HepG2 (cell line): Measurements from ENCODE around the gene RGS14. TPM values are rescaled to one million over a fixed set of nuclear protein-coding genes. Genes with fewer than 3 reads are reported as not detected.
A peak's percentile ranks its signal among the peaks of the same experiment; 100 is the strongest.

Source experiments
- CHD2 ChIP-seq: IDR thresholded peaks from 2 replicates; pipeline ENCODE4 v1.6.1; 2011; ENCODE audit warnings: low read depth, low read length, improper control_type of control experiment
- CREB1 ChIP-seq, 2 experiments: fragments of 450-650 bp in 1 of 2; IDR thresholded peaks; 2 replicates each; pipeline ENCODE4 v1.6.1; 2016 to 2017; ENCODE audit warnings: control low read depth in 1 of 2, mild to moderate bottlenecking in 1 of 2, missing compliant biosample characterization in 1 of 2, missing genetic modification characterization in 1 of 2
- E2F1 ChIP-seq: sonication (generic); formaldehyde crosslinking; IDR thresholded peaks from 2 replicates; pipeline ENCODE4 v1.5.0; 2020; ENCODE audit warnings: missing genetic modification reagents
- HIVEP1 ChIP-seq: sonication (generic); formaldehyde crosslinking; IDR thresholded peaks from 2 replicates; pipeline ENCODE4 v1.4.0; 2020; ENCODE audit warnings: mild to moderate bottlenecking, missing genetic modification reagents
- HOXD1 ChIP-seq: sonication (generic); formaldehyde crosslinking; IDR thresholded peaks from 2 replicates; pipeline ENCODE4 v1.5.0; 2020; ENCODE audit warnings: missing genetic modification reagents
- PLRG1 ChIP-seq: fragments of 450-650 bp; conservative IDR thresholded peaks from 2 replicates; pipeline ENCODE4 v1.6.1; 2016
- POLR2AphosphoS5 ChIP-seq: IDR thresholded peaks from 2 replicates; pipeline ENCODE4 v1.6.1; 2012; ENCODE audit warnings: low read depth, low read length
- RFX3 ChIP-seq: IDR thresholded peaks from 2 replicates; pipeline ENCODE4 v1.6.1; 2016; ENCODE audit warnings: missing biosample characterization, missing genetic modification reagents
- SALL1 ChIP-seq: sonication (generic); formaldehyde crosslinking; IDR thresholded peaks from 2 replicates; pipeline ENCODE4 v1.8.0; 2022; ENCODE audit warnings: mild to moderate bottlenecking, missing genetic modification reagents
- SMAD9 ChIP-seq: sonication (generic); formaldehyde crosslinking; IDR thresholded peaks from 2 replicates; pipeline ENCODE4 v1.5.1; 2020; ENCODE audit warnings: mild to moderate bottlenecking, missing genetic modification reagents
- SP4 ChIP-seq: sonication (generic); formaldehyde crosslinking; IDR thresholded peaks from 2 replicates; pipeline ENCODE4 v1.8.1; 2023; ENCODE audit warnings: mild to moderate bottlenecking, missing genetic modification reagents
- ZBTB10 ChIP-seq: sonication (generic); formaldehyde crosslinking; IDR thresholded peaks from 2 replicates; pipeline ENCODE4 v1.4.0; 2020; ENCODE audit warnings: missing genetic modification reagents, borderline replicate concordance
- ZFP36 ChIP-seq: fragments of 150-350 bp; IDR thresholded peaks from 2 replicates; pipeline ENCODE4 v1.6.1; 2018; ENCODE audit warnings: borderline replicate concordance, low read length, low read depth; ENCODE audit not compliant: partially characterized antibody
- ZMAT3 ChIP-seq: sonication (generic); formaldehyde crosslinking; conservative IDR thresholded peaks from 2 replicates; pipeline ENCODE4 v1.7.0; 2021; ENCODE audit warnings: missing genetic modification reagents
- ZNF260 ChIP-seq: sonication (generic); formaldehyde crosslinking; IDR thresholded peaks from 2 replicates; pipeline ENCODE4 v1.4.0; 2020; ENCODE audit warnings: missing genetic modification reagents, low read depth, mild to moderate bottlenecking, borderline replicate concordance
- ZNF274 ChIP-seq: sonication (generic); formaldehyde crosslinking; IDR thresholded peaks from 2 replicates; pipeline ENCODE4 v1.5.1; 2020; ENCODE audit warnings: mild to moderate bottlenecking, missing genetic modification reagents
- ZNF30 ChIP-seq: sonication (generic); formaldehyde crosslinking; IDR thresholded peaks from 2 replicates; pipeline ENCODE4 v1.5.0; 2020; ENCODE audit warnings: mild to moderate bottlenecking, missing genetic modification reagents
- ZNF34 ChIP-seq: sonication (generic); formaldehyde crosslinking; IDR thresholded peaks from 2 replicates; pipeline ENCODE4 v1.4.0; 2020; ENCODE audit warnings: mild to moderate bottlenecking, missing genetic modification reagents, borderline replicate concordance
- ZNF354B ChIP-seq: sonication (generic); formaldehyde crosslinking; IDR thresholded peaks from 2 replicates; pipeline ENCODE4 v1.8.0; 2022; ENCODE audit warnings: mild to moderate bottlenecking, missing genetic modification reagents
- ZNF549 ChIP-seq: sonication (generic); formaldehyde crosslinking; IDR thresholded peaks from 2 replicates; pipeline ENCODE4 v1.5.0; 2020; ENCODE audit warnings: missing genetic modification reagents
- ZNF550 ChIP-seq: sonication (generic); formaldehyde crosslinking; IDR thresholded peaks from 2 replicates; pipeline ENCODE4 v1.4.0; 2020; ENCODE audit warnings: mild to moderate bottlenecking, missing genetic modification reagents, borderline replicate concordance
- ZNF552 ChIP-seq: sonication (generic); formaldehyde crosslinking; IDR thresholded peaks from 2 replicates; pipeline ENCODE4 v1.9.0; 2022; ENCODE audit warnings: missing genetic modification reagents, mild to moderate bottlenecking, borderline replicate concordance
- ZNF605 ChIP-seq: sonication (generic); formaldehyde crosslinking; IDR thresholded peaks from 2 replicates; pipeline ENCODE4 v1.8.0; 2022; ENCODE audit warnings: mild to moderate bottlenecking, missing genetic modification reagents
- ZNF644 ChIP-seq: IDR thresholded peaks from 2 replicates; pipeline ENCODE4 v1.6.1; 2016; ENCODE audit warnings: low read depth
- ZNF703 ChIP-seq: sonication (generic); formaldehyde crosslinking; IDR thresholded peaks from 2 replicates; pipeline ENCODE4 v1.5.1; 2020; ENCODE audit warnings: missing genetic modification reagents, mild to moderate bottlenecking, moderate library complexity, borderline replicate concordance
- ZNF775 ChIP-seq: sonication (generic); formaldehyde crosslinking; IDR thresholded peaks from 2 replicates; pipeline ENCODE4 v1.4.0; 2020; ENCODE audit warnings: missing genetic modification reagents, mild to moderate bottlenecking, moderate library complexity, borderline replicate concordance
- ZSCAN25 ChIP-seq: sonication (generic); formaldehyde crosslinking; IDR thresholded peaks from 2 replicates; pipeline ENCODE4 v1.8.0; 2022; ENCODE audit warnings: mild to moderate bottlenecking, missing genetic modification reagents
- polyA plus RNA-seq, 8 experiments: library from polyadenylated mRNA; depleted of rRNA in 3 of 8; stranded (reverse) in 7 of 8; unstranded in 1 of 8; fragments of >200 nt; fragmentation: Illumina TruSeq in 4 of 8; extraction: Trizol in 4 of 8; gene quantifications; 2 replicates each; pipeline versions ENCODE4 v1.2.1 to v1.2.3, GENCODE V29; 2011 to 2016; ENCODE audit warnings: low read depth in 4 of 8, missing spikeins in 1 of 8, mixed read lengths in 1 of 8; ENCODE audit not compliant: insufficient read depth in 1 of 8
- total RNA-seq, 5 experiments: library from RNA; depleted of rRNA; stranded (reverse); fragments of >200 nt; fragmentation: Illumina TruSeq; extraction: Trizol; gene quantifications; 2 replicates each; pipeline ENCODE4 v1.2.3, GENCODE V29; 2016; ENCODE audit warnings: low read depth in 1 of 5

Gene RGS14
- total and polyA plus RNA-seq, 2 of the 13 experiments (the other 11 are each of a cell fraction or from before 2014, with no cell fraction given) = 11.1 to 17.2 TPM

GRCh38 chr5:177403792-177404640, 46.3 kb downstream of the RGS14 start (continued):
- TF ChIP-seq ZNF605 (CRISPR knock-in tag) (no peak), ZNF644 (no peak), ZNF274 (CRISPR knock-in tag) (no peak), ZNF354B (CRISPR knock-in tag) (no peak), HOXD1 (CRISPR knock-in tag) (no peak), ZNF550 (CRISPR knock-in tag) (no peak), ZSCAN25 (peak; percentile 92), SMAD9 (no peak), ZNF775 (no peak), ZNF552 (CRISPR knock-in tag) (no peak), ZNF703 (no peak; the same call in 1 of the 2 replicates), ZFP36 (no peak), ZNF30 (CRISPR knock-in tag) (no peak), ZNF34 (no peak), SALL1 (peak; percentile 24; the same call in 1 of the 2 replicates), ZNF549 (no peak), SP4 (no peak), ZMAT3 (CRISPR knock-in tag) (no peak), POLR2AphosphoS5 (no peak), CHD2 (no peak), ZBTB10 (CRISPR knock-in tag) (peak; percentile 12; the same call in 1 of the 2 replicates), ZNF260 (CRISPR knock-in tag) (no peak), HIVEP1 (CRISPR knock-in tag) (0 out of 2 replicates have a peak, but pooled peaks have one; percentile 15), RFX3 (no peak), PLRG1 (no peak), CREB1 (IDR thresholded peaks at IDR 0.05) (no peak), CREB1 (CRISPR knock-in tag; IDR thresholded peaks at IDR 0.05) (no peak), E2F1 (CRISPR knock-in tag) (no peak)
